ENCODE measurements around the gene PPFIA2.

DNA sequence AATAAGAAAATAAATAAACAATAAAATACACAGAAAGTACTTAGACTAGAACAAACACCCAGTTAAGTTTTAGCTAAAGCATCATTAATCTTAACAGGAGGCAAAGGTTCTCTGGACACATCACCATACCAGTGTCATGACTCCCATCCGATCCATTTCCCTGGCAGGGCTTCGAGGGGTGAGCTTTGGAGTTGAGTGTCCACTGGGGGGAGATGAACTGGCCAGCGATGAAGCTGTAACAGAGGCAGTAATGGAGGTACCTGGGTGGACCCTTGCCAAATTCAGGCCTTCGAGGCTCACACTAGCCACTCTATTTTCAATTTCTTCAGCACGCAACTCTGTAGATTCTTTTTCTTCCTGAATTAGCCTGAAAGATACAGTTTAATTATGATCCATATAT lies 411.7 kb downstream of the PPFIA2 start:
- TF ChIP-seq EZH2 (IDR thresholded peaks at IDR 0.05): no peak
- no peak for TF ChIP-seq POLR2AphosphoS5 (IDR thresholded peaks at IDR 0.05; ENCODE audit: borderline replicate concordance, low read depth, low read length)
